ENCODE measurements around the gene UBE3B.
"Not testable (repeated sequence)": the region's sequence is repeated elsewhere in the genome, so short reads cannot be mapped to it uniquely, and the experiment has no call there.

UBE3B gene

DNA sequence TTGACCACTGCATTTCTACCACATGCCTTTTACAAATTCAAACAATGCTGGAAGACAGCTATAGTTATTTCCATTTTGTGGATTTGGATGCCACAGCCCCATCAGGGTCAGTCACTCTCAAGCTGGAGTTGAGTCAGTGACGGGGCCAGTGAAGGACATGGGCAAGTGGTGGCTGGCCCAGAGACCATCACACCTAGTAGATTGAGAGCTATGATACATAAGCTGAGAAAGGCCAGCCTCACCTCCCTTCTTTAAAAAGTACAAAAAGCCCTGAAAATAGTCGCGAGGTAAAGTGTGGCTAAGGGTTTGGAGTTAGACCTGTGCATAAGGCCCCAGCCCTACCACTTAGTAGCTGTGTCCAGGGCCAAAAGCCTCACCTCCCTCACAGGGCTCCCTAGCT is 4.4 kb upstream of the UBE3B start:
- no peak for DNase-seq (ENCODE audit: extremely low read depth in 1 of 2, low read depth in 1 of 2)

DNA sequence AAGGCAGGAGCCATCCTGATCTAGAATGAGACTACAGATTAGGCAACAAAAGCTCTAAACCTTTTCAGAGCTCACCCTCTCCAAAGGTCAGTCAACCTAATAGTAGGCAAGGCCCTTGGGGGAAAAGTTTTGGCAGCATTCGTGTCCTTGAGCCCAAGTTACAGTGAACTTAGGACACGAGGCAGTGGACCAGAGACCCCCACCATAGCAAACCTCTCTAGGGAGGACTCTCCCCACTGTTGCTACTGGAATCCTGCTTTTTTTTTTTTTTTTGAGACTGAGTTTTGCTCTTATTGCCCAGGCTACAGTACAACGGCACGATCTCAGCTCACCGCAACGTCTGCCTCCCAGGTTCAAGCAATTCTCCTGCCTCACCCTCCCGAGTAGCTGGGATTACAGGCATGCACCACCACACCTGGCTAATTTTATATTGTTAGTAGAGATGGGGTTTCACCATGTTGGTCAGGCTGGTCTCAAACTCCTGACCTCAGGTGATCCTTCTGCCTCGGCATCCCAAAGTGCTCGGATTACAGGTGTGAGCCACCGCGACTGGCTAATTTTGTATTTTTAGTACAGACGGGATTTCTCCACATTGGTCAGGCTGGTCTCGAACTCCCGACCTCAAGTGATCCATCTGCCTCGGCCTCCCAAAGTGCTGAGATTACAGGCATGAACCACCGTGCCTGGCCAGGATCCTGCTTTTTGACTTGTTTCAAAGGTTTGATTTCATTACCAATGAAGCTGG is 3.7 kb upstream of the UBE3B start:
- not testable (repeated sequence) for DNase-seq (ENCODE audit: extremely low read depth in 1 of 2, low read depth in 1 of 2)

DNA sequence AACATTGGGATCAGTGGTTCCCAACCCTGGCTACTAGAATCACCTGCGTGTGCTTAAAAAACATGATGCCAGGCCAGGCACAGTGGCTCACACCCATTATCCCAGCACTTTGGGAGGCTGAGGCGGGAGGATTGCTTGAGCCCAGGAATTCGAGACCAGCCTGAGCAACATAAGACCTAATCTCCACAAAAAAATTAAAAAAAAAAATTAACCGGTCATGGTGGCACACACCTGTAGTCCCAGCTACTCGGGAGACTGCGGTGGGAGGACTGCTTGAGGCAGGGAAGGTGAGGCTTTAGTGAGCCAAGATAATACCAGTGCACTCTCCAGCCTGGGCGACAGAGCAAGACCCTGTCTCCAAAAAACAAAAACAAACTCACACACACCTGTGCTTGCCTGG is 2.3 kb upstream of the UBE3B start:
- DNase-seq (ENCODE audit: extremely low read depth in 1 of 2, low read depth in 1 of 2) = no peak

DNA sequence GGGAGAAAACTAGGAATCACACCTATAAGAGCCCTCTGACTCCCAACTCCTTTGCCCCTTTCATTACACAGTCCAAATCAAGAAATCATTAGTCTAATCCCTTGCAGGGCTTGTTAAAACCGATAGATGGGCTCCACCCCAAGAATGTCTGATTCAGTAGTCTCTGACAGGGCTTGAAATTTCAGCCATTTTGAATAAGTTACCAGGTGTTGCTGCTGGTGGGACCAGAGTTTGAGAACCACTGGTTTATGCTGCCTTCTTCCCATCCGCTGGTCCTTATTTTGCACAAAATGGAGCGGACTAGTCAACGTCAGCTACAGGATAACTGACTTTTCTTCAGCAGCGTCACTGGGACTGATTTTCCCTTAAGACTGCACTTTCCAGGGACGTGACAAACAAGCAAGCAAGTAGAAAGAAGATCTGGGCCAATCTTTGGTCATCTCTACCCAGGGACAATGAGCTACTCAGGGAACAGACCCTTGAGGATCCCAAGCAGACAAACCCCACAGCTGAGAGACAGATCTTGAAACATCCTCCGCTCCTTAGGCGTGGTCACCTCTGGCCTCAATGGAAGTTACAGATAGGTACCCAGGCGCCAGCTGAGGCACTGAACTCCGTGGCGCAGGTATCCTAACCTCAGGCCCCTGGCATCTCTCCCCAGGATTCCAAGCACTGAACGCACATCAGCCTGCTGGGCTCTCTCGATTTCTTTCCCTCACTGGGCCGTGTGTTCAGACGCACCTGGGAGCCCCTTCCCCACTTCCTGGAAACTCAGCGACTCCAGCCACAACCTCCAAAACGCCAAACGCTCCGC is 1.2 kb upstream of the UBE3B start:
- no peak for DNase-seq (ENCODE audit: extremely low read depth in 1 of 2, low read depth in 1 of 2)

DNA sequence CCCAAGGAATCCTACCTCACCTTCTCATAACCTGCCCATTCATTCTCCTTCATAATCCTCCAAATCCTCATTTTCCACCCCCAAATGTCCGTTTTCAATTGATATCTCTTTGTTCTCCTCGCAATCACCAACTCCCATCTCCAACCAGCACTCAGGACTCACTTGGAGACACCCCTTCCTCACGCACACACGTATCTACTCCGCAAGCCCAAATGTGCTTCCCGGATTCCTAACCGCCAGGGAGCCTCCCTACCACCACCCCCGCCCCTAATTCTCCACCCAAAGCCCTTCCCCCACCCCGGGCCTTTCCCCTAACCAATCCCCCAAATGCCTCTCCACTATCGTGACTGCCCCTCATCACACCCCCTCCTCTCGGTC is 638 bp upstream of the UBE3B start:
- no peak for DNase-seq (ENCODE audit: extremely low read depth in 1 of 2, low read depth in 1 of 2)

DNA sequence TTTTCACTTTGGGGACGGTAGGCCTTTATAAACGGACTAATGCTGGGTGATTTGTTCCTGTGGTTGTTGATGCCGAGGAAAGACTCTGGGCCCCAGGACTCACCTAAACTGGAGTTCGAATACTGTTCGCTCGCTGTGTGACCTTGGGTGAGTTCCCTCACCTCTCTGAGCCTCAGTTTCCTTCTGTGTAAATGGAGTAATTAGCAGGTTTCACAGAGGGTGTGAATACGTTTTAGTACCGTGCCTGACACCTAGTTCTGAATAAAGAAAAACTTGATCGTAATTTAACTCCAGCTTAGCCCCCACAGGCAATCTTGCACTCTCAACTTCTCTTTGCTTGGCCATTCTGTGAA is 505 bp downstream of the UBE3B start:
- no peak for DNase-seq (ENCODE audit: extremely low read depth in 1 of 2, low read depth in 1 of 2)

DNA sequence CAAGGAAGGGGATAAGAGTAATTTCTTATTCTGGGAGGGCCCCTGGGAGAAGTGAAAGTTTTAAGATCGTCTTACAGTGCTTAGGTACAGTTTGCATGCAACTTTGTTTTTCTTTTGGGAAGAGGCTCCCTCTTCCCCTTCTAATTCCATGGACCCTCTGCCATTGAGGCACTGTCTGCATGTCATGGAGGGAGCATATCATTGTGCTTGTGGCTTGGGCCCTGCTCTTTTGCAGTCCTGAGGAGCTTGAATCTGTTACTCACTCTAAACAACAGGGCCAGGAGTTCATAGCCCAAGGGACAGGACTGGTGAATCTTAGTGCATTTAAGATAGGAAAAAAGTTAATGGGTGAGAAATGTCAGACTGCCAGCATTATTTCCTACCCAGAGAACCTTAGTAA is 2.3 kb downstream of the UBE3B start:
- no peak for DNase-seq (ENCODE audit: extremely low read depth in 1 of 2, low read depth in 1 of 2)

DNA sequence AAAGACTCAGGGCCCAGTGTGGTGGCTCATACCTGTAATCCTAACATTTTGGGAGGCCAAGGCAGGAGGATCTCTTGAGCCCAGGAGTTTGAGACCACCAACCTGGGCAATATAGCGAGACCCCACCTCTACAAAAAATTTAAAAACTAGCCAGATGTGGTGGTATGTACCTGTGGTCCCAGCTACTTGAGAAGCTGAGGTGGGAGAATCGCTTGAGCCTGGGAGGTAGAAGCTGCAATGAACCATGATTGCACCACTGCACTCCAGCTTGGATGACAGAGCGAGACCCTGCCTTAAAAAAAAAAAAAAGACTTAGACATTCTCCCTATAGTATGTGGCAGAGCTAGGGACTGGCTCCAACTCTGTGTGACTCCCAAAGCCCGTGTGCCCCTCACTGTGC is 2.9 kb downstream of the UBE3B start:
- no peak for DNase-seq (ENCODE audit: extremely low read depth in 1 of 2, low read depth in 1 of 2)

DNA sequence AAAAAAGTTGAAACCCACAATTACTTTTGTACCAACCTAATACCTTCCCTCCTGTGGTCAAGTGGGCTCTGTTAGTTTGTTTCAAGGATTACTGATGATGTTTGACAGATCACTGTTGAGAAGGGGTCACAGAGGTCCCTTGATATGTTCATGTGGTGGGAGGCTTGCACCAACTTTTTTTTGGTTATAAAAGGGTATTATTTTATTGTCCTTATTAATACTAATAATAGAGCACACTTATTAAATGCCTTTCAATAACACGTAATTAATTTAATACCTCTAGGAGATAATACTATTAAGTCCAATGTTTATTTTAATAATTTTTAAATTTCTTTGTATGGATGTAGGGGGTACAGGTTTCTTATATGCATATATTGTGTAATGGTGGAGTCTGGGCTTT is 4.4 kb downstream of the UBE3B start:
- no peak for DNase-seq (ENCODE audit: extremely low read depth in 1 of 2, low read depth in 1 of 2)

DNA sequence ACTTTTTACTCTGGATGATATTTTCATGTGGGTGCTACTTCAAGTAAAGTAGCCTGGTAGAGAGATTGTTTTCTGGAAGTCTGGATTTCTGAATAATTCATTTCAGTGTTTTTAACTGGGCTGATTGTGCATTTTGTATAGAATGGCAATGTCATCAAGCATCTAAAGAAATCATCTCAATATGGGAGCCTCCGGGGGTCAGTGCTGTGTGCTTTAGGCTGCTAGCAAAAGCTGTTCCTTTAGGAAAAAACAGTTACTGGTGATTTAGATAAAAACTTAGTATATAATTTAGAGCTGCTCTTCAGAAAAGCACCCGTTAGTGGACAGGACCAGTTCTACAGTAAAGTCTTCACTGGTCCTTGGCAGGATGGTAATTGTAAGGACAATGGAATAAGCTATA is 5.1 kb downstream of the UBE3B start:
- no peak for DNase-seq (ENCODE audit: extremely low read depth in 1 of 2, low read depth in 1 of 2)

DNA sequence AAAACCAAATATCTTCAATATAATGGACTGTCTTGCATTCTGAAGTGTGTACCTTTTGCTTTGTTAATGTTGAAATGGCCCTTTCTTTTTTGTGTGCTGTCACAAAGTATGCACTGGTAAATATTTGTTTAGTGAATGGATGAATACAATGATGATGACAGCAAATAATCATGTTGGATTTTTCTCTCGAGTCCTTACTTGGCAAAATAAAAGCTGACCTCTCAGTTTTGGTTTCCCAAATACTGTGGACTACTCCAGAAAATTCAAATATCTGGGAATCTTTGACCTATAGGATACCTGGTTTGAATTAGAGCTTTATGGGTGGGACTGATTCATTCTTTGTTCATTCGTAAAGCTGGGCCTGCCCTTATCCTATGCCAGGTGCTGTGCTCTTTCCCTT is 5.5 kb downstream of the UBE3B start:
- no peak for DNase-seq (ENCODE audit: extremely low read depth in 1 of 2, low read depth in 1 of 2)

DNA sequence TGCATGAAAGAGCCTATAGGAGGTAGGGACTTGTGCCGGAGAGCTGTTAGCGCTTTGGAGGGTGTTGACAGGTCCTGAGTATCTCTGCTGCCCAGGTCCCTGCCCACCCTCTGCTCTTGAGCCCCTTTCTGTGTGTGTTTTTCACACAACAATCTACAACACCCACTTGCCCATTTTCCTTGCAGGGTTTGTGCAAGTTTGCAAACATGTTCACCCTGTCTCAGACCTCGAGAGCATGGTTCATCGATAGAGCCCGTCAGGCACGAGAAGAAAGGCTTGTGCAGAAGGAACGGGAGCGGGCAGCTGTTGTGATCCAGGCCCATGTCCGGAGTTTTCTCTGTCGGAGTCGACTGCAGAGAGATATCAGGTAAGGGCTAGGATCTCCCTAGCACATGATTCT is 5.9 kb downstream of the UBE3B start:
- no peak for DNase-seq (ENCODE audit: extremely low read depth in 1 of 2, low read depth in 1 of 2)

DNA sequence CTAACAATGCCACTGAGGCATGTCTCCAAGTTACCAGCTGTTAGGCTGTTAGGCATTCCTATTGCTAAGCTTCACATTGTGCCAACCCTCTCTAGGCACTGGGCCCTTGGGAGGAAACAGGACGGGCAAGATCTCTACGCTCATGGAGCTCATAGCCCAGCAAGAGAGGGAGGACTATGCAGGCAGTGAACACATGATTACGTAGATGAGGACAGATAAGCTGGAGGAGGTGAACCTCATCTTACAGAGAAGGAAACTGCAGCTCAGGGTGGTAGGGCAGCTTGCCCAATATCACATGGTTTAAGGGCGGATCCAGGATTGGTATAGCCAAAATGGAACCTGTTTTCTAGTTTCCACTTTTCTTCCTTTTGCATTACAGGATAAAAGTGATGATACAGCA is 7.8 kb downstream of the UBE3B start:
- DNase-seq (ENCODE audit: extremely low read depth in 1 of 2, low read depth in 1 of 2) = no peak

DNA sequence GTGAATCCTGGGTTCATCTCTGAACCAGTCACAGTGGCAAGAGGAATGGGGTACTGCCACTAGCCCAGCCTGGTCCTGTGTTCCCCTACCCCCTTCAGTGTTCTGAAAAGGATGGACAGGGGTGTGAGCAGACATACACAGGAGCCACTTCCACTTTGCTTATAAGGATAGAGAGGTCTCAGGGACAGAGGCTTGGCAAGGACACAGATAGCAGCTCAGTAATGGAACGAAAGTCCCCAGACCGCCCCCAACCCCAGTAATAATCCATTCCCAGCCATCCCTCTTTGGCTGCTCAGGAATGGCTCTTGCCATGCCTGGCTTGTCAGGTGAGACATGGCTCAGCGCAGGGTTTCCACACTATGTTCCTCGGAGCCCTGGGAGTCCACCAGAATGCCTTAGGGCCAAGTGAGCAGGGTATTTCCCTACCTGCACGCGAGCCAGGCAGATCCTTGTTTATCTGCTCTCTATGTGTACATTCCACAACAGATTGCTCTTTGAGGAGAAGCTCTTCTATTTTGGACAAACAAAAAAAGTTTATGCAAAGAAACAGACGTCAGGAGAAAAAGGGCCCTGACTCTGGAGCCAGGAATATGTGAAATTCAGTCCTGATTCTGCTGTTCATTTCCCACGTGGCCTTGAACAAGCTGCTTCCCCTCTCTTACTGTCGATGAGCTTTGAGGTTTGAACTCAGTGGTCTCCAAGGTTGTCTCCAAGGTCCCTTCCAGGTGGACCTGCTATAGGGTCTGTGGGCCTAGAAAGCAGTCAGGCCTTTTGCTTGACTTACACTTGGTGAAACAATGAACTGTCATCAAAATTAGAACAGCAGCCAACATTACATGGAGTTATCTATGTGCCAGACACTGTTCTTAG is 10.0 kb downstream of the UBE3B start:
- DNase-seq (ENCODE audit: extremely low read depth in 1 of 2, low read depth in 1 of 2) = no peak

DNA sequence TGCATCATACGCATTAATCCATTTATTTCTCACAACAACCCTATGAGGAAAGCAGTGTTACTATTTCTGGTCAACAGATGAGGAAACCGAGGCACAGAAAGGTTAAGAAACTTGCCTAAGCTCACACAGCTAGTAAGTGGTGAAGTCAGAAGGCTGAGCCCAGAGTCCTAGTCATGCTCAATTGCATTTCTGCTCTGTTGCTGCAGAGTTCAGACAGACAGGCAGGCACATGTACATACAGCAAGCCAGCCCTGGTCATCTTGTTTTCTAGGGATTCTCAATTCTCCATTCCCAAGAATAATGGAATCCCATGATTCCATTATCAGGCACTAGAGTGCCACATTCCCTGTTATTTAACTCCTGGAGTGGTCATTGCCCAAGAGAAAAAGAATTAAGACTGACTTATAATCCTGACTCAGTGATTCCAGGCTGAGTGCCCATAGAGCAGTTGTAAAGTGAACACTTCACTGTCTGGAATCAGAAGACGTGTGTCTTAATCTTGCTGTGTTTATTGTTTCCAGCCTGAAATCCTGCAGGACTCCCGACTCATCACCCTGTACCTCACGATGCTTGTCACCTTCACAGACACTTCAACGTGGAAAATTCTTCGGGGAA is 10.7 kb downstream of the UBE3B start:
- DNase-seq (ENCODE audit: extremely low read depth in 1 of 2, low read depth in 1 of 2) = no peak

DNA sequence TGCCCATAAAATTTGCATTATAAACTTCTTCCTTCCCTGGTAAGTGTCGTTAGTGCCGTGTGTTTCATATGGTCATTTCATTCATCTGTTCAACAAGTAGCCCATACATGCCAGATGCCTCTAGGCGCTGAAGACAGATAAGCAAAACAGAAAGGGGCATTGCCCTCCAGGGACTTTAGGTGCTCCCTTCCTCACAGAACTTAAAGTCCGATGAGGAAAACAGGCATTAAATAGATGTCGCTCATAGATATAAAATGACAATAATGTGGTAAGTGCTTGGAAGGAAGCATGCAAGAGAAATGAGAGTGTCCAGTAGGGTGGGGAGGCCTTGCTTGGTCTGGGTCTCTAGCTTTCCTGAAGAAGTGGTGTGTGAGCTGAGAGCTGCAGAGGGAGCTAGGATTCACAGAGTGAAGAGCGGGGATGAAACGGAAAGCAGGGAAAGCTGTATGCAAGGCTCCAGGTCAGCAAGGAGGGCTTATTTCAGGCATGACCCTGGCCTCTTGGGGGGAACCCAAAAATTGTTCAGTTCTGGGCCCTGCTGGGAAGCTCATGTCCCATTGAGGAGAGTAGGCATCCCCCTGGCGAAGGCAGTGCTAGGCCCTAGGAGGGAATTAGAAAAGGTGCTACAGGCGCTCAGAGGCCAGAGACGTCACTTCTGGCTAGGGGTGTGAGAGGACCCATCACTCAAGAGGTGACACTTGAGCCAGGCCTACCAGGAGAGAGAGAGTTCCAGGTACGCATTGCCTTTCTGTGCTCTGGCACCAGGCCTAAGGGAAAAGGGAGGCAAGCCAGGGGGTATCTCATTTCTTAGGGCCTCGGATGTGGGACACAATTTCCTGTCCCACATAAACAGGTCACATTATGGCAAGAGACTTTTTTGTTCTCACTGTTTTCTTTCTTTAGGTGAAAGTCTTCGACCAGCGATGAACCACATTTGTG is 11.9 kb downstream of the UBE3B start:
- DNase-seq (ENCODE audit: extremely low read depth in 1 of 2, low read depth in 1 of 2) = no peak

DNA sequence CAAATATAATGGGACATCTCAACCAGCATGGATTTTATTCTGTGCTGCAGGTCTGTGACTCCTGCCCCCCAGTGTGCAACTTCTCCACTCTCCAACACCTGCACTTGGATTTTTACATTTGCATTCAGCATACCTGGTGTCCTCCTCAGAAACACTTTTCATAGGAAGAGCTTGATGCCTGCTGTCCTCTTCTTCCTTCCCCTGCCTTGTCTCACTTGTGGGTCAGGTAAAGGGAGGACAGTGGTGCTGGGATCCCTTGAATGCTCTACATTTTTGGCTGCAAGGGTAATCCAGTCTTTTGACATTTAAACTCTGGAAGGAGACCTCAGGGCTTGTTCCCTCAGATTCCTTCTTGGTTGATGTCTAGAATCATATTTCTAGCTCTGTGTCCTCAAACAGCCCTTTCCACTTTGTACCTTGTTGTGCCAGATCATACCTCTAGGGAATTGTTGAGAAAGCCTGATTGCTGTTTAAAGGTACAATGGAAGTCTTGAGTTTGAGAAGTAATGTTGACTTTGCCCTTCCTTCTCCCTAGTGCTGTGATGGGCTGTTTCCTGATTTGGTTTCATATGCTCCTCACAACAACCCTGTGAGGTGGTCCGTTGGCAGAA is 12.6 kb downstream of the UBE3B start:
- DNase-seq (ENCODE audit: extremely low read depth in 1 of 2, low read depth in 1 of 2) = no peak

DNA sequence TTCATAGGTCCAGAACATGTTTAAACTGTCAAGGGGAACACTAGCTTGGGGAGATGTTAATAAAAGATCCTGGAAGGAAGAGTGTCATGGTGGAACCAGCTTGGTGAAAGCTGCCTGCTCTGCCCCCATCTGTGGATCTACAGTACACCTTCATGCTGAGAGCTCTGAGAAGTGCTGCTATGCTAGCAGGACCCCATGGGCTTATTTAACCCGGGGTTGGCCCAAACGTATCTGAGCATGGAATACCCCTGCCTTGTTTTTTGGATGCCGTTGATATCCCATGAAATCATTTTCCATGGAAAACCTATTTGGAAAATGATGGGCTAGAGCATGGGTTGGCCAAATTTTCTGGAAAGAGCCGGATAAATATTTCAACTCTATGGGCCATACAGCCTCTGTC is 14.2 kb downstream of the UBE3B start:
- no peak for DNase-seq (ENCODE audit: extremely low read depth in 1 of 2, low read depth in 1 of 2)

DNA sequence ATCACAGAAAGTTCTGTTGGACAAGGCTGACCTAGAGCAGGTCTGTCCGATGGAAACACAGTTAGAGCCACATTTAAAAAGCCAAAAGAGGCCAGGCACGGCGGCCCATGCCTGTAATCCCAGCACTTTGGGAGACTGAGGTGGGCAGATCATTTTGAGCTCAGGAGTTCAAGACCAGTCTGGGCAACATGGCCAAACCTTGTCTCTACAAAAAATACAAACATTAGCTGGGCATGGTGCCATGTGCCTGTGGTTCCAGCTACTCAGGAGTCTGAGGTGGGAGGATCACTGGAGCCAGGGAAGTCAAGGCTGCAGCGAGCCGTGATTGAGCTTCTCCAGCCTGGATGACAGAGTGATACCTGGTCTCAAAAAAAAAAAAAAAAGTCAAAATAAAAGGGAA is 14.9 kb downstream of the UBE3B start:
- DNase-seq (ENCODE audit: extremely low read depth in 1 of 2, low read depth in 1 of 2) = no peak

DNA sequence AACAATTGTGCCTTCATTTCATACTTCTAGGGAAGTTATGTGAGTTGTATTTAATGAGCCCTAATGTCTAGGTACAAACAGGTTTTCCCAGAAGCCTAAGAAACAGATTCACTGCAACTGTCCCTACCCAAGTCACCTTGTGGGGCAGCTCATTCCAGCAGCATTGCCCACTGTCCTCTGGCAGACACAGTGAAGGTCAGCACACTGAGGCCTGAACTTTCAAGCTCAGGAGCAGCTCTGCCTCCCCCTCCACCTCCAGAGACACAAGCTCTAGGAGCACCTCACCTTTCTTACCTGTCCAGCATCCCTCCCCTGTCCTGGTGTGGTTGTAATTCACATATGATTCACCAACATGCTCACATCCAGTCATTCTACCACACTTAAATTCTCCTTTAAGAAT is 15.7 kb downstream of the UBE3B start:
- DNase-seq (ENCODE audit: extremely low read depth in 1 of 2, low read depth in 1 of 2) = no peak

Data from activated CD8-positive, alpha-beta memory T cell treated with anti-CD3 and anti-CD28 coated beads for 1 hour (primary cell).